Mesenchymal stem cell (in vitro differentiated cells and primary cell): Measurements from ENCODE around the gene EIF4E3.

Experiments used
- DNase-seq: peaks from one replicate; pipeline ENCODE4 v3.0.0-alpha.2; 2013
- H2AFZ ChIP-seq: one replicate; pipeline ENCODE4 v1.6.1; 2013; ENCODE audit warnings: low read depth, mild to moderate bottlenecking, control low read depth, inconsistent platforms, low read length, moderate library complexity
- H2AK5ac ChIP-seq: 2 replicates; pipeline ENCODE4 v1.6.1; 2013; ENCODE audit warnings: low read length, moderate library complexity, mild to moderate bottlenecking, inconsistent platforms; ENCODE audit not compliant: severe bottlenecking
- H2BK120ac ChIP-seq: one replicate; pipeline ENCODE4 v1.6.1; 2013; ENCODE audit warnings: low read depth, mild to moderate bottlenecking, inconsistent platforms, low read length, moderate library complexity
- H2BK12ac ChIP-seq, 2 experiments: one replicate each; pipeline ENCODE4 v1.6.1; 2013; ENCODE audit warnings: inconsistent platforms in 2 of 2, low read length in 2 of 2, mild to moderate bottlenecking in 2 of 2, moderate library complexity in 2 of 2, control low read depth in 1 of 2
- H2BK15ac ChIP-seq: one replicate; pipeline ENCODE4 v1.6.1; 2013; ENCODE audit warnings: mild to moderate bottlenecking, low read depth, inconsistent platforms; ENCODE audit not compliant: poor library complexity, severe bottlenecking
- H2BK5ac ChIP-seq: 2 replicates; pipeline ENCODE4 v1.6.1; 2013; ENCODE audit warnings: low read depth, mild to moderate bottlenecking, low read length, control low read depth, inconsistent platforms; ENCODE audit not compliant: poor library complexity, severe bottlenecking
- H3K14ac ChIP-seq, 2 experiments: one replicate each; pipeline ENCODE4 v1.6.1; 2013; ENCODE audit warnings: inconsistent platforms in 2 of 2, low read length in 2 of 2, control low read depth in 1 of 2, mild to moderate bottlenecking in 1 of 2, moderate library complexity in 1 of 2
- H3K18ac ChIP-seq, 2 experiments: one replicate each; pipeline ENCODE4 v1.6.1; 2013; ENCODE audit warnings: inconsistent platforms in 2 of 2, low read length in 2 of 2, control low read depth in 1 of 2, low read depth in 1 of 2, mild to moderate bottlenecking in 1 of 2
- H3K23ac ChIP-seq, 2 experiments: one replicate each; pipeline ENCODE4 v1.6.1; 2013; ENCODE audit warnings: inconsistent platforms in 2 of 2, low read length in 2 of 2, mild to moderate bottlenecking in 2 of 2, moderate library complexity in 2 of 2, control low read depth in 1 of 2
- H3K27ac ChIP-seq: 2 replicates; pipeline ENCODE4 v1.5.1; 2013; ENCODE audit warnings: mild to moderate bottlenecking, moderate library complexity, low read length, control low read depth, inconsistent platforms; ENCODE audit not compliant: poor library complexity, severe bottlenecking
- H3K27me3 ChIP-seq, 2 experiments: 2 replicates each; pipeline versions ENCODE4 v1.6.1 to v1.7.0; 2013; ENCODE audit warnings: low read length in 2 of 2, mild to moderate bottlenecking in 2 of 2, moderate library complexity in 2 of 2, control low read depth in 1 of 2, inconsistent platforms in 1 of 2; ENCODE audit not compliant: control insufficient read depth in 1 of 2, insufficient read depth in 1 of 2
- H3K36me3 ChIP-seq, 2 experiments: 2 replicates each; pipeline versions ENCODE4 v1.6.1 to v1.7.0; 2013; ENCODE audit warnings: low read length in 2 of 2, control low read depth in 1 of 2, inconsistent platforms in 1 of 2, low read depth in 1 of 2, mild to moderate bottlenecking in 1 of 2; ENCODE audit not compliant: insufficient read depth in 2 of 2, control insufficient read depth in 1 of 2
- H3K4ac ChIP-seq, 2 experiments: one replicate each; pipeline ENCODE4 v1.6.1; 2013; ENCODE audit warnings: inconsistent platforms in 2 of 2, low read length in 2 of 2, mild to moderate bottlenecking in 2 of 2, moderate library complexity in 2 of 2, control low read depth in 1 of 2, low read depth in 1 of 2
- H3K4me1 ChIP-seq: 2 replicates; pipeline ENCODE4 v1.6.1; 2013; ENCODE audit warnings: low read depth, low read length, control low read depth; ENCODE audit not compliant: control insufficient read depth, insufficient read depth
- H3K4me2 ChIP-seq: 2 replicates; pipeline ENCODE4 v1.6.1; 2013; ENCODE audit warnings: low read length, mild to moderate bottlenecking, inconsistent platforms; ENCODE audit not compliant: poor library complexity, severe bottlenecking
- H3K4me3 ChIP-seq, 2 experiments: 2 replicates each; pipeline versions ENCODE4 v1.5.1 to v1.7.0; 2013; ENCODE audit warnings: low read length in 2 of 2, mild to moderate bottlenecking in 2 of 2, control low read depth in 1 of 2, low read depth in 1 of 2; ENCODE audit not compliant: insufficient read depth in 1 of 2
- H3K79me1 ChIP-seq: replicated peaks from 2 replicates; pipeline ENCODE4 v1.6.1; 2013; ENCODE audit warnings: mild to moderate bottlenecking, control low read depth, low read length, inconsistent platforms; ENCODE audit not compliant: poor library complexity, severe bottlenecking
- H3K9ac ChIP-seq: 2 replicates; pipeline ENCODE4 v1.7.0; 2013; ENCODE audit warnings: mild to moderate bottlenecking, low read length, moderate library complexity
- H3K9me3 ChIP-seq: 2 replicates; pipeline ENCODE4 v1.7.0; 2013; ENCODE audit warnings: mild to moderate bottlenecking, low read length; ENCODE audit not compliant: control insufficient read depth
- H4K8ac ChIP-seq: one replicate; pipeline ENCODE4 v1.6.1; 2013; ENCODE audit warnings: inconsistent platforms, mild to moderate bottlenecking, low read length, moderate library complexity
- H4K91ac ChIP-seq: one replicate; pipeline ENCODE4 v1.6.1; 2013; ENCODE audit warnings: mild to moderate bottlenecking, low read length, inconsistent platforms
- WGBS: methylation state at CpG from one replicate; pipeline ENCODE4 v1.1.7; 2013; ENCODE audit warnings: mixed read lengths; 5-methylcytosine and 5-hydroxymethylcytosine counted together

Gene EIF4E3

GRCh38 chr3:71718072-71718471 lies 7.1 kb downstream of the EIF4E3 start:
- H3K27ac ChIP-seq: no peak overlapping the region
- no peak overlapping the region for H4K8ac ChIP-seq
- WGBS: 100% methylated on average over 3 of the region's 4 CpGs
- H3K4me1 ChIP-seq: no peaks in the 10 kb centered on the region
- H2BK15ac ChIP-seq: no peak overlapping the region
- no peak overlapping the region for H3K4me2 ChIP-seq
- no peak for DNase-seq
- H3K14ac ChIP-seq: no peak overlapping the region
- no peak overlapping the region for H3K9ac ChIP-seq
- H2BK12ac ChIP-seq: no peak overlapping the region
- H3K4ac ChIP-seq: no peak overlapping the region
- H3K27me3 ChIP-seq: no peaks in the 10 kb centered on the region
- no peak overlapping the region for H3K23ac ChIP-seq
- H2BK5ac ChIP-seq: no peak overlapping the region
- no peak overlapping the region for H2BK120ac ChIP-seq
- no peaks in the 10 kb centered on the region for H3K36me3 ChIP-seq
- H4K91ac ChIP-seq: no peak overlapping the region
- no peak overlapping the region for H2AFZ ChIP-seq
- no peak overlapping the region for H3K18ac ChIP-seq
- no peak overlapping the region for H3K4me3 ChIP-seq
- H2AK5ac ChIP-seq: no peak overlapping the region
- H3K79me1 ChIP-seq: peaks cover 4% of the 10 kb centered on the region
- H3K9me3 ChIP-seq: no peaks in the 10 kb centered on the region

- Histone ChIP-seq H3K23ac (no peak overlapping the region), H3K27ac (no peak overlapping the region), H2AFZ (no peak overlapping the region), H3K27me3 (no peaks in the 10 kb centered on the region), H3K4me1 (no peaks in the 10 kb centered on the region), H2BK15ac (no peak overlapping the region), H3K4me3 (no peak overlapping the region), H3K14ac (no peak overlapping the region), H4K91ac (no peak overlapping the region), H3K4me2 (no peak overlapping the region), H2AK5ac (no peak overlapping the region), H2BK5ac (no peak overlapping the region), H3K9ac (no peak overlapping the region), H4K8ac (no peak overlapping the region), H3K4ac (no peak overlapping the region), H3K9me3 (no peaks in the 10 kb centered on the region), H3K79me1 (peaks cover 1% of the 10 kb centered on the region), H2BK12ac (no peak overlapping the region), H2BK120ac (no peak overlapping the region), H3K18ac (no peak overlapping the region), H3K36me3 (peaks cover 0 to 3% of the 10 kb centered on the region in 2 experiments)
- no peak for DNase-seq
- whole genome bisulfite sequencing: 83% methylated on average over 3 of the region's 4 CpGs
Observed at GRCh38 chr3:71714595-71714994, 10.6 kb downstream of the EIF4E3 start.

GRCh38 chr3:71713041-71713440 lies 12.2 kb downstream of the EIF4E3 start:
- H3K4me1 ChIP-seq: peaks cover 3% of the 10 kb centered on the region
- DNase-seq: no peak
- no peak overlapping the region for H3K14ac ChIP-seq
- H3K4me2 ChIP-seq: no peak overlapping the region
- no peak overlapping the region for H3K18ac ChIP-seq
- no peak overlapping the region for H3K4me3 ChIP-seq
- H3K9ac ChIP-seq: no peak overlapping the region
- H2BK5ac ChIP-seq: no peak overlapping the region
- H4K91ac ChIP-seq: no peak overlapping the region
- no peaks in the 10 kb centered on the region for H3K9me3 ChIP-seq
- H2AFZ ChIP-seq: no peak overlapping the region
- H2BK120ac ChIP-seq: no peak overlapping the region
- H2AK5ac ChIP-seq: no peak overlapping the region
- H3K27ac ChIP-seq: no peak overlapping the region
- WGBS: no CpG with 5 or more reads among the region's 2 CpGs
- H3K23ac ChIP-seq: no peak overlapping the region
- peaks cover 0 to 3% of the 10 kb centered on the region in 2 experiments for H3K36me3 ChIP-seq
- H3K79me1 ChIP-seq: peaks cover 1% of the 10 kb centered on the region
- no peak overlapping the region for H4K8ac ChIP-seq
- H3K27me3 ChIP-seq: no peaks in the 10 kb centered on the region
- no peak overlapping the region for H3K4ac ChIP-seq
- no peak overlapping the region for H2BK15ac ChIP-seq
- no peak overlapping the region for H2BK12ac ChIP-seq

- H4K91ac ChIP-seq: no peak overlapping the region
- peaks cover 6% of the 10 kb centered on the region for H3K4me1 ChIP-seq
- 18% methylated on average over 1 of the region's 1 CpG for WGBS
Observed at GRCh38 chr3:71710906-71711494, 14.2 kb downstream of the EIF4E3 start.

More at GRCh38 chr3:71710906-71711494, 14.2 kb downstream of the EIF4E3 start:
- DNase-seq: peak; percentile 70
- Histone ChIP-seq H2AFZ (no peak overlapping the region), H3K4me3 (no peak overlapping the region), H3K18ac (no peak overlapping the region), H3K27me3 (no peaks in the 10 kb centered on the region), H2BK15ac (no peak overlapping the region), H3K79me1 (no peaks in the 10 kb centered on the region), H2AK5ac (no peak overlapping the region), H2BK120ac (no peak overlapping the region), H3K36me3 (peaks cover 0 to 3% of the 10 kb centered on the region in 2 experiments), H2BK5ac (no peak overlapping the region), H2BK12ac (no peak overlapping the region), H4K8ac (no peak overlapping the region), H3K4me2 (no peak overlapping the region), H3K9me3 (no peaks in the 10 kb centered on the region), H3K4ac (no peak overlapping the region), H3K14ac (no peak overlapping the region), H3K27ac (no peak overlapping the region), H3K9ac (peak overlapping the region; percentile 28), H3K23ac (no peak overlapping the region)
